NOMO-1 treated with dmso at 0.1 percent for 144 hours (cell line): ENCODE measurements around the gene SLC44A3.

Source experiments
- DNase-seq: peaks from one replicate; lab custom pipeline; 2025; ENCODE audit not compliant: unreplicated experiment; lab: John Stamatoyannopoulos, UW

Gene SLC44A3

DNA sequence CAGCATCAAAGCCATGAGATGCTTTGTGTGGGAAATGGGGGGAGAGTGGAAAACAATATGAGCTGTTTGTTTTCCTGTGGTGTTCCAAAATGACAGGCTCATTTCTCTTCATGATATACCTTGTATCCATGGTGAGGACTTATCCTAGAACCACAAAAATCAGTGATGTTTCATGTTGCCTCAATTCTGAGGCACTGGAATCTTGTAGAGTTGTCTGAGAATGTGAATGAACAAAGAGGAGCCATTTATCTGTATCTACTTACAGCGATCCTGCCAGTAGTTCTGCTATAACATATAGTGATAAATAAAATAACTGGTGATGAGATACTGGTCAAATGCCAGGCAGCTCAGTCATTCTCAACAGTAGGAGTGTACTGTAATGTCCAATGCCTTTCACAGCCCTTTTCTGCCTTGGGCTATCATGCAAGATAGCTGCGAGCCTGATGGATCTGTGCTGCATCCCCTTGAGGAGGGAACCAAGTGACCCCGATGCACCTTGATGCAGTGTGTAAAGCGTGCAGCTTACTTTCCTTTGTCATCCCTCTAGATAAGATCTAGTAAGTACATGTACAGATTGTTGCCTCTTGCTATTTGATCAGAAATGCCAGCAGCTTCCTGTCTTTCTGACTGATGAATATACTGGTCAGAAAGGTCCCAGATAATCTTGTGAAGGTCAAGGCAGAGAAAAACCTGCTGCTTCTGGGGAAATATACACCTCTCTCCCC is 52.8 kb downstream of the SLC44A3 start:
- no peak for DNase-seq

DNA sequence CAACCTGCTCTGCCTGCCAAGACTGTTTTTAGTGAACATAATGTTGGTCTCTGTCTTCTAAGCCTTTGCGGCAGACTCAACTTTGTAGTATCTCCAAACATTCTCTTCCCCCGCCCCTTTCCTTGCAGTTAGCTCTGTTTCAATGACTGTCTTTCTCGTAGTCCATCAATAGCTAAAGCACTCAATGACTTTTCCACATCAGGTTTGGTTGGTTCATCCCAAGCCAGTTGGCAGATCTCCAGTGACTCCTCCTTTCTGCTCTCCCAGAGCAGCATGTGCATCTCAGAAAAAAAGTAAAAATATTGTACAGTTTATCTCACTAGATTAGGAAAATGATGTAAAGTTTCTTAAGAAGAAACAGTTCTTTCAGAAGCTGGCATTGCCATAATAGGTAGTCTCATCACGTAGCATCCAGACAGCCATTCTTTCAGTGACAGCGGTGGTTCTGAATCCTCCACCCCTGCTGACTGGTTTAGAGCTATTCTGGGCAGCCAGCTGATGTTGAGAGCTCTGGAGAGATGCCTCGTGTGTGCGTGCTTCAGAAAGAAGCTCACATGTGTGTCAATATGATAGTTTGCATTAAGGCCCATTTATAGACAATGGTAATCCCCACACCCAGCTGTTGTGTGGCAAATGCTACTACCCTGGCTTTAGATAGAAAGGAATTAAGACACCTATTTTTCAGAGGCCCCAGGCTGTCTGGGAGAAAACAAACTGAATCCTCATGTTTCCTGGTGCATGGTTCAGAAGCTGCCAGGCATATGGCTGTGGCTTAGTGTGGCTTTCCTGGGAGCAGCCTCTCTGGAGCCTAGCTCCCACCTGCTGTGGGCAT is 53.6 kb downstream of the SLC44A3 start:
- DNase-seq: no peak

DNA sequence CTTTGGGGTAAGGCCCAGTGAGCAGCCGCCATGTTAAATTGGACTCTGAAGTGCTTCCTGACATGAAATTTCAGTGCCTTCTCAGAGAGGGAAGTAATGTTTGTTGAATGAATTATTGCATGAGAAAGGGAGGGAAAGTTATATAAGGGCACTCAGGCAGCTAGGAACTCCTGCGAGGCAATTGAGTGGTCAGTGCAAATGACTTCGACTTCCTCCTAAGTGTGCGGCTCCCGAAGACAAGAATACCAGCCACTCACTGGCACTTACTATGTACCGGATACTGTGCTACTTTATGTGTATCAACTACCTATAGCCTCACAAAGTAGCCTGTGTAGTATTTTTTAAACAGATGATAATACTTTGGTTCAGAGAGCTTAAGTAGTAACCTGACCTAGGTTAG is 54.3 kb downstream of the SLC44A3 start:
- DNase-seq: no peak

DNA sequence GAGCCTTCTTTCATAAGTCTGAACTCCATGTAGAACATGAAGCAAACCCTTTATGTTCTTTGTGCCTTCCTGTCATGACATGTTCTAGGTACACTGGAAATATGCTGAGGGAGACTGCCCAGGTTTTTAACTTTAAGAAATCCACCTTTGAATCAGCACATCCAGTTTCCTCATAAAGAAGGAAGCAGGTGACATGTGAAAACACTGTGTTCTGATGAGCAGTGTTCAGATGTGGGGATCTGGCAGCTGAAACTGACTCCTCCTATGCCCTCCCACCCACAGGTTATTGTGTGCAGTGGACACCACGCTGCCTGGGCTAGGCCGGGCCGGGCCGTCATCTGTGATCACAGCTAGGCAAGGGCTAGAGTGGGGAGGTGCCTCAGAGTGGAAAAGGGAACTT is 55.6 kb downstream of the SLC44A3 start:
- DNase-seq: no peak

DNA sequence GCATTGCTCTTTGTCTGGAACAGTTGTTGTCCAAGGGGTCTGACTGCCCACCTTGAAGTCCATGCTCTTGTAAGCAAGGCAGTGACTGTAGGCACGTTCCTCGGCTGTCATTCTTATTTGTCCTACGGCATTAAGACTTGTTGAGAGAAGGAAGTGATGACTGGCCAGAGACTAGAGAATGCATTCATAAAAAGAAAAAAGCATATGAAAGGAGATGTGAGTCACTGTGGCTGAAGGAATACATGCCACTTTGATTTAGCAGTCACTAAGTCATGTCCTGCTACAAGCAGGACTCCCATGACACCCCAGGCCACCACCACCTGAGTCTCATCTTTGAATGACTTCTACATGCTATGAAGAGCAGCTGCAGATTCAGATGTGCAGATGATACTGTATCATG is 56.2 kb downstream of the SLC44A3 start:
- no peak for DNase-seq

DNA sequence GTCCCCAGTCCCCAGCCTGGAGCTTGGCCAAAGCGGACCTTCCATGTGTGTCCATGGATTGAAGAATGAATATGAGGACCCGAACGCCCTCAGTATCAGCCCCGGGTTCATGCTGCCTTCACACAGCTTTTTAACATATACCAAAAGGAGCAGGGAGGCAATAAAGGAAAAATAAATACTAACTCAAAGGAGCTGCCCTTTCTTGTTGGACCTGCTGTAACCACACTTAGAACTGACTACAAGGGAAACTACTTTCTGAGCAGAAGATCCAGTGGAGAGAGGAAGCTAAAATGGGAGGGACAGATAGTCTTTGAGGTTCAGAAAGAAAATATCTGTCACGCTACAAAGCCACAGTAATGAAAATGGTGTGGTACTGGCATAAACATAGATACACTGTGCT is 58.2 kb downstream of the SLC44A3 start:
- DNase-seq: no peak

GRCh38 chr1:94883691-94884090 is 63.5 kb downstream of the SLC44A3 start:
- DNase-seq: no peak

- DNase-seq: no peak
Measured at GRCh38 chr1:94884106-94884505, 63.9 kb downstream of the SLC44A3 start.

DNA sequence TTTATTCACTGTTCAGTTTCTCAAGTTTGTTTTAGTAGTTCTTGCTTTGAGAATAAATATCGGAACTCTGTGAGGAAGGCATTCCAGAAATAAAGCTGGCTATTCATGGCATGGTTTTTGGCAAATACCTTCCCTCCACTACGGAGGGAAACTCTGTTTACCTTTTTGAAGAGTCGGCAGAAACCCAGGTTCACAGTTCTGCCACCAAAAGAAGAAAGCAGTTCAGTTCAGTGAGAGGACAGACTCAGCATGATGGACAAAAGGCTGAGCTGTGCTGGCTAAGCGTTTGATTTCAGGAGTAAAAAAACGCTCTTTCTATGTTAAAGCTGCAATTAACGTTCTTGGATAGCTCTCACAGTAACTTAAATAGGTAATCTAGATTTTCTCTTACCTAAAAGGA is 64.3 kb downstream of the SLC44A3 start:
- DNase-seq: no peak

GRCh38 chr1:94886361-94886760 is 66.2 kb downstream of the SLC44A3 start:
- no peak for DNase-seq

GRCh38 chr1:94887106-94887505 is 66.9 kb downstream of the SLC44A3 start:
- no peak for DNase-seq

DNA sequence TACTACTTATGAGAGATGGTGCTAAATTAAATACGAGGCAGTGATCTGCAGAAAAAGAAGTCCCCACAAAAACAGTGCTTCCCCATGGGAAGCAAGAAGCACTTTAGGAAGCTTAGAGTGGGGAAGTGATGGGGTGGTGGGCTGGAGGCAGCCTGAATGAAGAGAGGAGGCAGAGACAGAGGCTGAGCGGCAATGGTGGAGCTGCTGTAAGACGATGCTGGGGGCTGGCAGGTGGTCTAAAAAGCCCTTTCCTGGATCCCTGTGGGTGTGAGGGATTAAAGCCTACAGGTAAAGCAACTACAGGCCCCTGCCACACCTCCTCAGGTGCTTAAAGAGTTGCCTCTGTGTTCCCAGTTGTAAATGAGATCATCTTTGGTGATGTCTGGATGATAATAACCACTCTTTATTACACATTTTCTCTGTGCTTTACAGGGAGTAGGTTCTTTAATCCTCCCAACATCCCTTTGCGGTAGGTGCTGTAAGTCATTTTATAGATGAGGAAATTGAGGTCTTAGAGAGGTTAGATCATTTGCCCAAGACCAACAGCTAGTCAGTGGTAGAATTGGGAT is 67.5 kb downstream of the SLC44A3 start:
- DNase-seq: no peak

GRCh38 chr1:94888201-94888600 is 68.0 kb downstream of the SLC44A3 start:
- DNase-seq: no peak

- no peak for DNase-seq
Measured at GRCh38 chr1:94892604-94893254, 72.6 kb downstream of the SLC44A3 start.

- DNase-seq: no peak
Measured at GRCh38 chr1:94894630-94895029, 74.5 kb downstream of the SLC44A3 start.

GRCh38 chr1:94895518-94895917 is 75.4 kb downstream of the SLC44A3 start:
- DNase-seq: no peak

DNA sequence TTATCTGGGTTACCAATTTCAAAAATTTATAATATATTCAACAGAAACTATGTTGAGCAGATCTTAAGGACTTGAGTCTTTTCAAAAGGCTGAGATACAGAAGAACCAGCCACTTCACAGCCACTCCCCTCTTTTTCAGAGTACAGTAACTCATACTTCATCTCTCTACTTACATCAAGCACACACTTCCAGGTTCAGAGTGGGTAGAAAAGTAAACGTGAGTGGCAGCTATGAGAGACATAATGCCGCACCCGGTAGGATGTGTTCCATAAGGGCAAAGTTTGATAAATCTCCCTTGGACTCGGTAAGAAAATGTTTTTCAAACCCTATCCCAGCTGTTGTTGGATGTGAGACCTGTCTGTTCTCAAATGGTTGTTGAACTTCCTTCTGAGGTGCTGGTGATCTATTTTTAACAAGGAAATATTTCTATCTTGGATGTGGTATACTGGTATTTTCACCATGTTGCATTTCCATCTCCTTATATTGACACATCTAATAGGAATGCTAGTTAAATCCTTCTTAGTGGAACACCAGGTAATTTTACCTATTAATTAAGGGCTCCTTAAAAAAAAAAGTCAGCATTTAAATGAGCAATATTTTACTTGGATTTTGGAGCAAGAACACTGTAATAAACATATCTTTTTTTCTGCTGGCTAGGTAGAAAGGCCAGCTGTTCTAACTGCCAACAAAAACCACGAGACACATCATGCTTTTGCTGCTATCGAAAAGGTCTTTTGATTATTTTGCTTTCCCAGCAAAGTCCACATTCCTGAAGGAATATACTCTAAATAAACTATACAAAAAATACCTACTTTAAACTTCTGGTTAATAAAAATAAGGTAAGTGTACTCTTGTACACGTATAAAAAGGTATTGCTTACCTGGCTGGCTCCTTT is 78.6 kb downstream of the SLC44A3 start:
- no peak for DNase-seq

GRCh38 chr1:94899756-94900155 is 79.6 kb downstream of the SLC44A3 start:
- no peak for DNase-seq

DNA sequence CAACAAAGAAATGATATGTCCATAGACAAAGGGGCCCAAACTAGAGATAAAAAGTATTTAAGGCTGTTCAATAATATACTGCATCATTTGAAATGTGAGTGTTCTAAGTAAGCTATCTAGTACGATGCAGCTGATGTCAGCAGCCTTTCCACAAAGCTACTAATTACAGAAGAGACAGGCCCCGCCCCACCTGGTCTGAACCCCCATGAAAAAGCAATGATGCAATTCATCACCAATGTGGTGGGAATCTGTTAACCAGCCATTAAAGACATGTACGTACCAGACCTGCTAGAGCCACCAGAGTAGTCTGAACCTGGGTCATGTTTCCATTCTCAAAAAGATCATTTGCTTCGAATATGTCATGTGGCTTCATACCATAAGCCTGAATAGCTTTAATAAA is 81.7 kb downstream of the SLC44A3 start:
- no peak for DNase-seq

- no peak for DNase-seq
Measured at GRCh38 chr1:94903280-94904009, 83.3 kb downstream of the SLC44A3 start.
